NCI-H2196 treated with DMSO at 0.1 percent for 48 hours (cell line): ENCODE data around the gene REPS1.
"Not testable (repeated sequence)": the region's sequence is repeated elsewhere in the genome, so short reads cannot be mapped to it uniquely, and the experiment has no call there.

ENCODE experiments used
- DNase-seq: peaks from one replicate; lab custom pipeline; 2025; ENCODE audit not compliant: unreplicated experiment; lab: John Stamatoyannopoulos, UW

REPS1 gene

DNA sequence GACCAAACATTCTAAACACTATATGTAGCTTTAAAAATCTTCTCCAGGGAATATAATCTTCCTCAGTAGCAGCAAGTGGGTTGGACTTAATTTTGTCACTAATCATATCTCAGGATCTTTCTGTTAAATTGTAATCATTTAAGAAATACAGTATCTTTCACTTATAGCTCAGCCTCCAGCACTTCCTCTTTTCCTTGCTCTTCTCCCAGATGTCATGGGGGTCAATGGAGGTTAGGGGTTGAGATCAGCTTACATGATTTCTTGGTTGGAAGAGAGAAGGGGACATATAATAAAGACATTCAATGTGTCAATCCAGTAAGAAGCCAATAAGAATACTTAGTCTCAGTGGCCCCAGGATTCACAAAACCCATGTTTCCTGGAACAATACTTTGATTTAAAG, 15.7 kb upstream of the REPS1 start:
- DNase-seq: no peak

DNA sequence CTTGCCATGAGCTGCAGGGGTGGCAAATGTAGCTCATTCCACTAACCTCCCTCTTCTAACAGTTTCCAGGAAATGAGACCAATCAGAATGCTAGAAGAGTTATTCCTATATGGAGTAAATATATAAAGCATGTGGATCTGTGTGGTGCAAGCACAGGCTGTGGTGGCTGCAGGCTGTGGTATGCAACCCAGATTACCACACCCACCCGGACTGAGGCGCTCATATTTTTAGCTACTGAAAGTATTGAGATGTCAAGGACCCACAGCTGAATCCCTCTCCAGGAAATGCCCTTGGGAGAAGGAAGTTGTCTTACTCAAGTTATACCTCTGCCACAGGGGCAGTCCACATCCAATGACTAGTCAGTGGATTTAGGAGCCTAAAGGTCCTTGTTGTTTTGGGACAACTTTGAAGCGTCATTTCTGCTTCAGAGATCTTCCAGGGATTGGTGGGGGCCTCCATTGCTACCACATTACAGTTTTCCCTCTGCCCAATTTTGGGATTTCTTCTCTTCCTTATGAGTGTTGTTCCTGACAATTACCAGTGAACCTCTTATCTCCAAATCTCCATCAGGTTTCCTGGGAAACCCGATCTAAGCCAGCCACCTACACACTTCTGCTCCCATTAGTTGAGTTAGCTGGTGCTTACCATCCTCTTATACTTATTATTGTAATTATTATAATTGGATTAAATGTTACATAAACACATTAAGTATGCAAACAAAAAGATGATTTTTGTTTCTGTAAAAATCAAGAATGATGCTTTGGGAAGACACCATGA, 12.1 kb upstream of the REPS1 start:
- DNase-seq: no peak

DNA sequence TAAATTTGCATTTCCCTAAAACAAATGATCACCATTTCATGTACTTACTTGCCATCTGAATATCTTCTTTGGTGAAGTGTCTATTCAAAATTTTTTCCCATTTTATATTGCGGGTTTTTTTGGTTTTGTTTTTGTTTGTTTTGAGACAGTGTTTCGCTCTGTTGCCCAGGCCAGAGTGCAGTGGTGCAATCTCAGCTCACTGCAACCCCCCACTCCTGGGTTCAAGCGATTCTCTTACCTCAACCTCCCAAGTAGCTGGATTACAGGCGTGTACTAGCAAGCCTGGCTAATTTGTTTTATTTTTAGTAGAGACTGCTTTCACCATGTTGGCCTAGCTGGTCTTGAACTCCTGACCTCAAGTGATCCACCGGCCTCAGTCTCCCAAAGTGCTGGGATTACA, 9.1 kb upstream of the REPS1 start:
- DNase-seq: no peak

DNA sequence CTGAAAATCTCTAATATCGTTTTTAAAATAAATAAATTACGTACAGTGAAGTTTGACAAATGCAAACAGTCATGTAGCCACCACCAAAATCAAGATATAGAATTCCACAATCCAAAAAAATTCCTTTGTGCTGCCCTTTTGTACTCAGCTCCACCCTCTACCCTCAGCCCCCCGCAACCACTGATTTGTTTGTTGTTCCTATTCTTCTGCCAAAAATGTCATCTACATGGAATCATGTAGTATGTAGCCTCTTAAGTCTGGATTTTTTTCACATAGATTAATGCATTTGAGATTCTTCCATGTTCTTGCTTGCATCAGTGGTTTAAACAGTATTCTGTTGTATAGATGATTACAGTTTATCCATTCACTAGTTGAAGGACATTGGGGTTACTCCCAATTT, 8.5 kb upstream of the REPS1 start:
- no peak for DNase-seq

DNA sequence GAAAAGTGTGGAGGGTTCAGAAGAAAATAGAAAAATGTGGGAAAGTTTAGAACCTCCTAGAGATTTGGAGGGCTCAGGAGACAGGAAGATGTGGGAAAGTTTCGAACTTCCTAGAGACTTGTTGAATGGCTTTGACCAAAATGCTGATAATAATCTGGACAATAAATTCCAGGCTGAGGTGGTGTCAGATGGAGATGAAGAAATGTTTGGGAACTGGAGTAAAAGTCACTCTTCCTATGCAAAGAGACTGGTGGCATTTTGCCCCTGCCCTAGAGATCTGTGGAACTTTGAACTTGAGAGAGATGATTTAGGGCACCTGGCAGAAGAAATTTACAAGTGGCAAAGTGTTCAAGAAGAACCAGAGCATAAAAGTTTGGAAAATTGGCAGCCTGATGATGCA, 5.4 kb upstream of the REPS1 start:
- DNase-seq: not testable (repeated sequence)

DNA sequence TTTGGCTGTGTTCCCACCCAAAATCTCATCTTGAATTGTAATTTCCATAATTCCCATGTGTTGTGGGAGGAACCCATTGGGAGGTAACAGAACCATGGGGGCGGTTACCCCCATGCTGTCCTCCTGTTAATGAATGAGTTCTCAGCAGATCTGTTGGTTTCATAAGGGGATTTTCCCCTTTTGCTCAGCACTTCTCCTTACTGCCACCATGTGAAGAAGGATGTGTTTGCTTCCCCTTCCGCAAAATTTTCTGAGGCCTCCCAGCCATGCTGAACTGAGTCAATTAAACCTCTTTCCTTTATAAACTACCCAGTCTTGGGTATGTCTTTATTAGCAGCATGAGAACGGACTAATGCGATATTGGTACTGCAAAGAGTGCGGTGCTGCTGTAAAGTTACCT, 4.9 kb upstream of the REPS1 start:
- DNase-seq: not testable (repeated sequence)

DNA sequence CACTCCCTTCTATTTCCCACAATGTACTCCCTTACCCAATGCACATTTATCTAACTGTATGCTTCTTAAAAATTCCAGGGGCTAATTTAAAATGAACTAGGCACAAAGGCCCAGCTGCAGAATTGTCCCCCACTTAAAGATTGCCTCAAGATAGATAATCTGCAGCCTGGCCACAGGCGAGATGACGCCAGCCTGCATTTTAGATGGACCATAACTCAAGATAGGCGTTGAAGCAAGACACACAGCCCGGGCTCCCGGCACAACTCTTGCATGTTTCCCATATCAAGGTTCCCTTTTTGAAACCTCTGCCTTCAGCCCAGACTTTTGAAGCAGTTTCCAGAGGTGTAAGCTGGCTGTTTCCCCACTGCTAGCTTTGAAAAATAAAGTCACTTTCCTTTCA, 3.2 kb upstream of the REPS1 start:
- no peak for DNase-seq

DNA sequence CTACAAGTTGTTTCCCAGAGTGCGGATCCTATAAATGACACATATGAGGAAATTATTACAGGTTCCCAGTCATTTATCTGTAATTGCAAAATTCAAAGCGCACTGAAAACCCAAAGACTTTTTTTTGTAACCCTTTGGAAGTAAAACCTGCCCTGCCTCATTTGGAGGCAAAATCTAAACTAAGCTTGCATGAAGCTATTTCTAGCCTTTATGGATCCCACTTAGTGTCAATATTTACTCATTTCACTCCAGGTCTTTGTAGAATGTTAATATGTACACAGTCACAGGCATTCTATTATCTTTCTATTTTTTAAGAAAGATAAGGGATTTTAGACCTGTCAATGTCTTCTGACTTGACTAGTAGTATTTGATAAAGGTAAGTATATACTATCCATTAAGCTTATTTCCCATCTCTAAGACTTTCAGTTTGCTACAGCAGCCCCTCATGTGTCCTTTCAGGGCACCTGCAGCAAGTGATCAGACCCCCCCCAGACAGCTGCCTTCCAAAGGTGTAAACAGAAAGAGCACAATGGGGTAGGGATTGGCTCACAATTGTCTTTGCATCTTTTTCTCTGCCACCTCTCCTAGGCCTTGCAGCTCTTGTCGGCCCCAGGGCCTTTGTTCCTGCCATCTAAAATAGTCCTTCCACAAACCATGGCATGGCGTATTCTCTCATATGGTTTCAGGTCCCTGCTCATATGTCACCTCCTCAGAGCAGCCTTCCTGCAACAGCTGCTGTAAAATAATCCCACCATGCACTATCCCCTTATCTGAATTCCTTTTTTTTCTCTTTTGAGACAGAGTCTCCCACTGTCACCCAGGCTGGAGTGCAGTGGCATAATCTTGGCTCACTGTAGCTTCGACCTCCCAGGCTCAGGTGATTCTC, 1.3 kb upstream of the REPS1 start:
- no peak for DNase-seq

DNA sequence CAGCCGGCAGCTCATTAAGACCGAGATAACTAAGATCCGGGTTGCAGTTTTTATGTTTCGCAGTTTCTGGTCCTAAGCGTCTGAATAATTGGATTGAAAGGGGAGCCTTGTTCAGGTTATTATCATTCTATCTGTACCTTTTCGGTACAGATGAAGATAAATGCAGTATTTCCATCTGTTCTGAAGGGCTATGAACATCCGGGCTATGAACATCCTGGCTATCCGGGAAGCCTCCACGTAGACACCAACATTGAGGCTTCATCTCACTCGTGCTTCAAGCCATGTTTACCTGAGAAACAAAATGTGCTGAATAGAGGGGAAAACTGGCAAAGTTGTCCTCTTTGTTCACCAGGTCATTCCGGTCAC, 399 bp upstream of the REPS1 start:
- peak; percentile 56 for DNase-seq

DNA sequence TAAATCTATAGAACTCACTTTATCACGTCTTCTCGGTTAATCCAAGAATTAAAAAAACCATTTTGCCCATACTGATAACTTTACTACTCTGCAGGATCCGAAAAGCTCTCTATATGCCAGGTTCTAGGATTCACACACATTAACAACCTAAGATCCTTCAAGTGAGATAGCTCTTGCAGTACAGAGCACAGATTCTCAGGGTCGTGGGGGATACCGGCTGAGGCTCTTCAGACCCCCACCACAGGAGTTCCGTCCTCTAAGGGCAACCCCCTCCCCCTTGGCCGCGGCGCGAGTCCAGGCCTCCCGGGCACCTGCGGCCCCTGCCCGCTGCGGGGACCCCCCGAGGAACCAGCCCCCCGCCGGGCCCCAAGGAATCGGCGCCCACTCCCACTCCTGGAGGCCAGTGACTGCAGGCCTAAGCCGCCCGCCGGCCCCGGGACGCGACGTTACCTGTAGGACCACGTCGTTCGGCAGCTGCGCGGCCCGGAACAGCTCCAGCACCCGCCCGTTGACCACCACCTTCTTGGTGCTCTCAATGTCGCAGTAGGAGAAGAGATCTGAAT, 892 bp downstream of the REPS1 start:
- DNase-seq: no peak

DNA sequence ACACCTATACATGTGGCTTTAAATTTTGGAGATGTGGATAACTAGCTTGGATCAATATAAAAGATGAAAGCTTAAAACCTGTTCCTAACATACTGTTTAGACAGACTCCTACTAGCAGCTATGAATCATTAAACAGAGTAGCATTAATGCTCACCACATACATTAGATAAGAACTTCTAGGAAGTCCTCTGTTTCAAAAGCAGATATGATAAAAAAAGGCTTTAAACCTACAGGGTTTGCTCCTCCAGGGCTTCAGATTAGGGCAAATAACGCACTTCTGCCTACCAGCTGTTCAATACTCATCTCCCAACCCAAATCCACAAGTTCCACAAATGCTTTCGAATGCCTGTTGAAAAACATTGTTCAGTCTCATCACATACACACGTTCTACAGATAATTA, 1.5 kb downstream of the REPS1 start:
- no peak for DNase-seq

DNA sequence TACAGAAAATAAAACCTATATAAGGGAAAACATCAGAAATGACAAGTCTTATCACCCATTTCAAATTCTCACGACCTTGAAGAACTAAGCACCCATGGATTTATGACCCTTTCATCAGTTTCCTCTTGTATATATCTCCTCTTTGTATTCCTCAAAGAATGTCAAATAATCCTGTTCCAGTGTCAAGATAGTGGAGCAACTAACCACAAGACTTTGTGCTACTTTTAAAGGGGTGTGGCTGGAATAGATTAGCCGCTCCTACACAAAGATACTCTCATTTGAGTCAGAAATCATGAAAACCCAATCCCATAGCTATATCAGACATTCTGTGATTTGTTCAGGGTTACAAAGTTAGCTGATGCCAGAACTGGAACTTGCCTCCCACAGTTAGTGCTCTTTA, 6.6 kb downstream of the REPS1 start:
- no peak for DNase-seq

DNA sequence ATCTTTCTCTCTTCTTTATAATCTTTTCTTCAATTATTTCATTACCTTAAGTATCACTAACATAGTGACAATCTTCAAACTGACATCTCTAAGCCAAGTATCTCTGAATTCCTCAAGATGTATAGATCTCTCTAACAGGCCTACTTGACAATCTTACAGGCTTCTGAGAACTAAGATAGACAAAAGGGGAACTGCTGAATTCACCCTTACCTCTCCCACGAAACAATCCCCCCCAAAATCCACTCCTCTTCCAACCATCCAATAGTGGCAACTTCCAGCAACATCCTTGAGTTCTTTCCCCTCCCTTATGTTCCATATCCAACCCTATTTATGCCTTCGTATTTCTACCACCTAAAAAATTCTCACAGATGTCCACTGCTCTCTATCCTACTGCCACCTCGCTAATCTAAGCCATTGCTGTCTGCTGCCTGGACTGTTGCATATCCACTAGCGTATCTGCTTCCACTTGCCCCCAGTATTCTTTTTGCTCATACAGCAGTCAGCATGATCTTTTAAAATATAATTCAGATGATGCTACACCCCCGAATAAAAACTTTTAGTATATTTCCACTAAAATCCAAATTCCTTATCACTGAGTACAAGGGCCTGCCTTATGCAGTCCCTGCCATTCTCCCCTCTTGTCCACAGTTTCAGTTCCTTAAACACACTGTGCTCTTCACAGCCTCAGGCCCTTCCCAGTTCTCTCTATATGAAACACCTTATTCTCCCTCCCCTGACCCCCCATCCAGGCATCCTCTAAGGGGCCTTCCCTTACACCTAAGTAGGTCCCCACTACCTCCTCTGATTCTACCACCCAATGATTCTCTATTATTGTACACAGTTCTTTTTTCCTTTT, 8.0 kb downstream of the REPS1 start:
- no peak for DNase-seq

DNA sequence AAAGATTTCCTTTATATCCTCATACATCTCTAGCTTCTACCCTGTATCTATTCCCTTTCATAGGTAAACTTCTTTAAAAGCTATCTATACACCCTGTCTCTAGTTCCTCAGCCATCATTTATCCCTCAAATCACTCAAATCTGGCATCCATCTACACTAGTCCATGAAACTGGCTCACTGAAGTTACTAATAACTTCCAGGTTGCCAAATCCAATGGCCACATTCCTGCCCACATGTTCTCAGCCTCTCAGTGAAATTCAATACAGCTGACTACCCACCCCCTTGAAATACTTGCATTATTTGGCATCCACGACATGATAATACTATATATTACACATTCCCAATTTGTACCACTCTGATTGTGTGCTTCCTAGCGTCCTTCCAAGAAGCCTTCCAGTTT, 8.7 kb downstream of the REPS1 start:
- no peak for DNase-seq

DNA sequence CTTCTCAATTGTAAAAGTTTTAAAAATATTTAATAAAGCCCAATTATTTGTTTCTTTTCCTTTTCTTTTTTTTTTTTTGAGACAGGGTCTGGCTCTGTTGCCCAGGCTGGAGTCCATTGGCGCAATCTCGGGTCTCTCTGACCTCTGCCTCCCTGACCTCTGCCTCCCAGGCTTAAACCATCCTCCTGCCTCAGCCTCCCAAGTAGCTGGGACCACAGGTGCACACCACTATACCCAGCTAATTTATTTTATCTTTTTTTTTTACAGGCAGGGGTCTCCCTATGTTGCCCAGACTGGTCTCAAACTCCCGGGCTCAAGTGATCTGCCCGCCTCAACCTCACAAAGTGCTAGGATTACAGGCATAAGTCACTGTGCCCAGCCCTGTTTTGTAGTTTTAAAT, 9.8 kb downstream of the REPS1 start:
- no peak for DNase-seq

DNA sequence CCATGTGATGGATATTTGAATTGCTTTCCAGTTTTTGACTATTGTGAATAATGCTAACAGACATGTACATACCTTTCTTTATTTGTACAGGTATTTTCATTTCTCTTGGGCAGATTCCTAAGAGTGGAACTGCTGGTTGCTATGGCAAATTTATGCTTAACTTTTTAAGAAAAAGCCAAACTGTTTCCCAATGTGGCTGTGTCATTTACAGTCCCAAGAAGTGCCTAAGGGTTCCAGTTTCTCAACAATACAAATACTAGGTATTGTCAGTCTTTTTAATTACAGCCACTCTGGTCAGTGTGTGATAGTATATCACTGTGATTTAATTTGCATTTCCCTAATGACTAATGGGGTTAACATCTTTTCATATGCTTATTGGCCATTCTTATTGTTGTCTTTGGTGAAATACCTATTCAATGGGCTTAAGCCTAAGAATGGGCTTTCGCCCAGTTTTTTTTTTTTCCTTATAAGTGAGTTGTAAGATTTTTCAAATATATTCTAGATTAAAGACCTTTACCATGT, 10.3 kb downstream of the REPS1 start:
- no peak for DNase-seq

DNA sequence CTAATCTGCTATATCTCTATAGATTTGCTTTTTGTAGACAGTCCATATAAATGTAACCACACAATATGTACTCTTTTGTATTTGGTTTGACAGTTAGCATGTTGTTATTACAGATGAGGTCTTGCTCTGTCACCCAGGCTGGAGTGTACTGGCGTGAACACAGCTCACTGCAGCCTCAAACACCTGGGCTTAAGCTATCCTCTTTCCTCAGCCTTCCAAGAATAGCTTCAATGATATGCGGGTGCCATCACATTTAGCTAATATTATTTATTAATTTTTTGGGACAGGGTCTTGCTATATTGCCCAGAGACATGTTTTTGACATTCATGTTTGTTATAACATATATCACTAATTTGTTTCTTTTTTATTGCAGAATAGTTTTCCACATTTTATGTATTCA, 10.8 kb downstream of the REPS1 start:
- DNase-seq: no peak

DNA sequence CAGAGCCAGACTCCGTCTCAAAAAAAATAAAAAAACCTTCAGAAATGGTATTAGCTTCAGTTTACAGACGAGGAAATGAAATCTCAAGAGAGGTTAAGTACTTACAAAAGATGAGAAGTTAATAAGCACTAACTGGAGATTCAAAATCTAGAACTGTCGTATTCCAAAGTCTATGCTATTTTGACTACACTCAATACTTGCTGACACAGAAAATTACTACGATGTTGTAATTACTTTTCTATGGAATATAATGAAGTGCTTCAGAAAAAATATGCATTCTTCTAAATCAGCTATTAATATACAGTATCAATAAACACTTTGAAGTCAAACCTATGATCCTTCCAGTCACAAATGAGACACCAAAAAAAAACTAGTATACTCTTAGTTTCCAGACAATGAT, 12.2 kb downstream of the REPS1 start:
- no peak for DNase-seq

DNA sequence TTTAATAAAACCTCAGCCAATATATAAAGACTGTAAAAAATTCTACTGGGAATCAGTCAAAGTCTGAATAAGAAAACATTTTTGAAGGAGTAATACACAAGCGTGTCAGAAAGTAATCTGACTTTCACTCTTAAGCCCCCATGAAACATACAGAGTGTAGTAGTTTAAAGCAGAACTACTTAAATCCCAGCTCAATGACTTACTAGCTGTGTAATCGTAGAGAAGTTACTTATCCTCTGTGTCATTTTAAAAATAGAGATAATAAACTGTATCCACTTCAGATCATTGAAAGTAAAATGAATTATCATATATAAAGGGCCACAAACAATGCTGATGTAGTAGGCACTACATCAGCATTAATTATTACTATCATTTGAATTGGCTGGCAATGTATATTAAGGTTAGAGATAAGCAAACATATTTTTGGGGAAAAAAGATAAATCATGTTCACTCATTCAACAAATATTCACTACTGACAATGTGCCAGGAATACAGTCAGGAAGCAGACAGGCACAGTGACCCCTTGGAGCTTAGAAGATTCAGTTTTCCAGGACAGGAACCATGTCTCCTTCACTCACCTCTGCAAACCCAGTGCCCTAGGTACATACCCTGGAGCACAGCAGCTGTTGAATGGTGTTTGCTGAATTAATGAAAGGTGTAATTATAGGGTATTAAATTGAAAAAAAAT, 14.4 kb downstream of the REPS1 start:
- DNase-seq: no peak

DNA sequence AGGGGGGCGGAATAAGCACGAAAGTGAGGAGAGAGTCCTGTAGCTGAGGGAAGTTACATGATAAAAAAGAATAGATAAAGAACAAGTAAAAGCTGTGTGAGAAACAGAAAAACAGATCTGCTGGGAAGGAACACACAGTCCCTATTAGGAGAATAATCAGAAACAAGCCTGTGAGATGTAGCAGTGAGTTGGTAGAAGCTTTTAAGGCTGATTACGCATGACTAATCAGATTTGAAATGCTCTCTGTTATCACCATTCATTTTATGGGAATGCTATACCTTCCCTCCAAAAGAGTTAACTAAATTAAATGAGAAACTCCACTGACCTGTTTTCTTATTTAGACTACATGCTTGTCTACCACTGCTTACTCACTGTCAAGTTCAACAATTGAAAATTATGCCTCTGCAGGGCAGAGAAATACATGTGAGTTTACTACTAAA, 15.8 kb downstream of the REPS1 start:
- no peak for DNase-seq
